GM23248 (cell line): ENCODE measurements around the gene SSX2IP. TPM values are rescaled to one million over a fixed set of nuclear protein-coding genes. Genes with fewer than 3 reads are reported as not detected.

Experiments
- DNase-seq: peaks from one replicate; pipeline ENCODE4 v3.0.0-alpha.2; 2015
- H2AFZ ChIP-seq: fragments of 200-600 bp; sonication (generic); 2 replicates; pipeline ENCODE4 v1.6.1; 2016; ENCODE audit warnings: antibody characterized with exemption
- H3F3A ChIP-seq: fragments of 200-600 bp; sonication (generic); 2 replicates; pipeline ENCODE4 v1.6.1; 2016; ENCODE audit warnings: mild to moderate bottlenecking, antibody characterized with exemption, mixed run types; ENCODE audit not compliant: insufficient read depth
- H3K27ac ChIP-seq: fragments of 200-600 bp; sonication (generic); 2 replicates; pipeline ENCODE4 v1.5.1; 2016; ENCODE audit warnings: mild to moderate bottlenecking
- H3K27me3 ChIP-seq: fragments of 200-600 bp; sonication (generic); replicated peaks from 2 replicates; pipeline ENCODE4 v1.6.1; 2016; ENCODE audit warnings: mild to moderate bottlenecking; ENCODE audit not compliant: insufficient read depth
- H3K36me3 ChIP-seq: fragments of 200-600 bp; sonication (generic); 2 replicates; pipeline ENCODE4 v1.6.1; 2016; ENCODE audit warnings: low read depth, mild to moderate bottlenecking
- H3K4me1 ChIP-seq: fragments of 200-600 bp; sonication (generic); 2 replicates; pipeline ENCODE4 v1.6.1; 2016; ENCODE audit warnings: mild to moderate bottlenecking; ENCODE audit not compliant: insufficient read depth
- H3K4me2 ChIP-seq: fragments of 200-600 bp; sonication (generic); one replicate; pipeline ENCODE4 v1.6.1; 2016; ENCODE audit warnings: mild to moderate bottlenecking; ENCODE audit not compliant: unreplicated experiment
- H3K4me3 ChIP-seq: fragments of 200-600 bp; sonication (generic); 2 replicates; pipeline ENCODE4 v1.5.1; 2016; ENCODE audit warnings: mild to moderate bottlenecking
- H3K79me2 ChIP-seq: fragments of 200-600 bp; sonication (generic); 2 replicates; pipeline ENCODE4 v1.6.1; 2016; ENCODE audit warnings: mild to moderate bottlenecking; ENCODE audit not compliant: insufficient read depth
- H3K9ac ChIP-seq: fragments of 200-600 bp; sonication (generic); 2 replicates; pipeline ENCODE4 v1.6.1; 2016; ENCODE audit warnings: mild to moderate bottlenecking
- H3K9me2 ChIP-seq: fragments of 200-600 bp; sonication (generic); 2 replicates; pipeline ENCODE4 v1.6.1; 2016; ENCODE audit warnings: mixed run types, mild to moderate bottlenecking, moderate library complexity; ENCODE audit not compliant: insufficient read depth
- H3K9me3 ChIP-seq: fragments of 200-600 bp; sonication (generic); one replicate; pipeline ENCODE4 v1.6.1; 2017; ENCODE audit warnings: low read depth
- H4K20me1 ChIP-seq: fragments of 200-600 bp; sonication (generic); 2 replicates; pipeline ENCODE4 v1.6.0; 2016; ENCODE audit not compliant: insufficient read depth
- EZH2 ChIP-seq: fragments of 200-600 bp; sonication (generic); IDR thresholded peaks from 2 replicates; pipeline ENCODE4 v1.6.1; 2018; ENCODE audit warnings: antibody characterized with exemption, mild to moderate bottlenecking; ENCODE audit not compliant: insufficient read depth, poor library complexity, severe bottlenecking
- EZH2phosphoT487 ChIP-seq: fragments of 200-600 bp; sonication (generic); IDR thresholded peaks from 2 replicates; pipeline ENCODE4 v1.6.1; 2018; ENCODE audit warnings: antibody characterized with exemption, moderate library complexity, mild to moderate bottlenecking, low read depth; ENCODE audit not compliant: insufficient read depth
- WGBS, 2 experiments: methylation state at CpG; one replicate each; pipeline ENCODE4 v1.1.6; 2015 to 2017; ENCODE audit warnings: low lambda C conversion rate in 2 of 2, low coverage in 1 of 2; ENCODE audit errors: missing lambda C conversion rate in 2 of 2; 5-methylcytosine and 5-hydroxymethylcytosine counted together
- in situ Hi-C: fragments of 300-500 bp; cut with MboI; formaldehyde crosslinking; loops from 2 replicates; pipeline ENCODE4 v1.15.0; 2020
- polyA plus RNA-seq: library from polyadenylated mRNA; unstranded; fragments of >200 nt; fragmentation: Nextera tagmentation; extraction: Ambion mirVana; gene quantifications from 2 replicates; pipeline ENCODE4 v1.2.1, GENCODE V29; 2016
- total RNA-seq: library from RNA; depleted of rRNA; stranded (reverse); fragments of >200 nt; shearing (Covaris generic); gene quantifications from 2 replicates; pipeline ENCODE4 v1.2.3, GENCODE V29; 2014

Gene SSX2IP
- total and polyA plus RNA-seq, 2 experiments from 2014 or later: 11.3 to 15.3 TPM

GRCh38 chr1:84701376-84701775, 11.1 kb upstream of the SSX2IP start:
- Histone ChIP-seq H3K4me3 (peak overlapping the region; percentile 33), H2AFZ (peak overlapping the region; percentile 74), H3K27ac (no peak overlapping the region), H4K20me1 (no peaks in the 10 kb centered on the region), H3K4me2 (peak overlapping the region; percentile 46), H3F3A (peaks cover 25% of the 10 kb centered on the region), H3K9me2 (no peaks in the 10 kb centered on the region), H3K9ac (no peak overlapping the region; the same call in 1 of the 2 replicates), H3K36me3 (no peaks in the 10 kb centered on the region), H3K79me2 (no peaks in the 10 kb centered on the region), H3K4me1 (peaks cover 24% of the 10 kb centered on the region), H3K9me3 (no peaks in the 10 kb centered on the region), H3K27me3 (no peaks in the 10 kb centered on the region)
- 10 to 13% methylated on average over 5 of the region's 5 CpGs for WGBS, 2 experiments
- in situ Hi-C loops: no loop called here
- no peak for TF ChIP-seq EZH2
- TF ChIP-seq EZH2phosphoT487: no peak
- DNase-seq: peak; percentile 22

- no peak for DNase-seq
- Histone ChIP-seq H3F3A (peaks cover 25% of the 10 kb centered on the region), H3K4me2 (no peak overlapping the region), H3K4me3 (no peak overlapping the region), H3K9me3 (no peaks in the 10 kb centered on the region), H4K20me1 (no peaks in the 10 kb centered on the region), H3K27me3 (no peaks in the 10 kb centered on the region), H2AFZ (no peak overlapping the region), H3K27ac (no peak overlapping the region), H3K79me2 (no peaks in the 10 kb centered on the region), H3K9ac (no peak overlapping the region), H3K36me3 (no peaks in the 10 kb centered on the region), H3K4me1 (peaks cover 24% of the 10 kb centered on the region), H3K9me2 (no peaks in the 10 kb centered on the region)
- TF ChIP-seq EZH2phosphoT487 (no peak), EZH2 (no peak)
- in situ Hi-C loops: no loop called here
- WGBS, 2 experiments: 95 to 96% methylated on average over 1 of the region's 1 CpG
Measured at GRCh38 chr1:84700070-84700469, 9.8 kb upstream of the SSX2IP start.

- Histone ChIP-seq H3K9me2 (no peaks in the 10 kb centered on the region), H3K4me2 (peak overlapping the region; percentile 86), H3K4me1 (peaks cover 24% of the 10 kb centered on the region), H3K9me3 (no peaks in the 10 kb centered on the region), H3K9ac (peak overlapping the region; percentile 66), H3K27ac (peak overlapping the region; percentile 91), H3K4me3 (peak overlapping the region; percentile 60), H3K36me3 (no peaks in the 10 kb centered on the region), H3K27me3 (no peaks in the 10 kb centered on the region), H3K79me2 (no peaks in the 10 kb centered on the region), H2AFZ (no peak overlapping the region), H4K20me1 (no peaks in the 10 kb centered on the region), H3F3A (peaks cover 25% of the 10 kb centered on the region)
- in situ Hi-C loops: no loop called here
- 0 to 2% methylated on average over 2 of the region's 2 CpGs for WGBS, 2 experiments
- TF ChIP-seq EZH2: no peak
- peak; percentile 97 for DNase-seq
Measured at GRCh38 chr1:84698151-84699110, 8.2 kb upstream of the SSX2IP start.

- Histone ChIP-seq H3K9ac (no peak overlapping the region), H4K20me1 (no peaks in the 10 kb centered on the region), H3K9me3 (no peaks in the 10 kb centered on the region), H3K36me3 (no peaks in the 10 kb centered on the region), H3K27me3 (no peaks in the 10 kb centered on the region), H3K4me2 (no peak overlapping the region), H3K9me2 (no peaks in the 10 kb centered on the region), H3K4me1 (peaks cover 28% of the 10 kb centered on the region), H3K27ac (no peak overlapping the region), H2AFZ (no peak overlapping the region), H3K4me3 (no peak overlapping the region), H3K79me2 (peaks cover 9% of the 10 kb centered on the region), H3F3A (peaks cover 27% of the 10 kb centered on the region)
- WGBS, 2 experiments: 87 to 100% methylated on average over 1 of the region's 1 CpG
- DNase-seq: peak; percentile 7
- no peak for TF ChIP-seq EZH2
- no peak for TF ChIP-seq EZH2phosphoT487
- in situ Hi-C loops: no loop called here
Measured at GRCh38 chr1:84693785-84694184, 3.5 kb upstream of the SSX2IP start.
